GM18519 (cell line): ENCODE data around the gene KANSL2.
A peak's percentile ranks its signal among the peaks of the same experiment; 100 is the strongest.
"Not testable (repeated sequence)": the region's sequence is repeated elsewhere in the genome, so short reads cannot be mapped to it uniquely, and the experiment has no call there.

Experiments used
- ATAC-seq: cut with Tn5 transposase; IDR thresholded peaks from one replicate; pipeline ENCODE4 v1.9.1; 2021; ENCODE audit warnings: mild to moderate bottlenecking, moderate library complexity; ENCODE audit not compliant: unreplicated experiment, low FRiP score

KANSL2 gene, protein sequence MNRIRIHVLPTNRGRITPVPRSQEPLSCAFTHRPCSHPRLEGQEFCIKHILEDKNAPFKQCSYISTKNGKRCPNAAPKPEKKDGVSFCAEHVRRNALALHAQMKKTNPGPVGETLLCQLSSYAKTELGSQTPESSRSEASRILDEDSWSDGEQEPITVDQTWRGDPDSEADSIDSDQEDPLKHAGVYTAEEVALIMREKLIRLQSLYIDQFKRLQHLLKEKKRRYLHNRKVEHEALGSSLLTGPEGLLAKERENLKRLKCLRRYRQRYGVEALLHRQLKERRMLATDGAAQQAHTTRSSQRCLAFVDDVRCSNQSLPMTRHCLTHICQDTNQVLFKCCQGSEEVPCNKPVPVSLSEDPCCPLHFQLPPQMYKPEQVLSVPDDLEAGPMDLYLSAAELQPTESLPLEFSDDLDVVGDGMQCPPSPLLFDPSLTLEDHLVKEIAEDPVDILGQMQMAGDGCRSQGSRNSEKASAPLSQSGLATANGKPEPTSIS

GRCh38 chr12:48681710-48682532, at the start of gene KANSL2:
Gene KANSL2, minus strand, starts transcription at chr12:48682238. Its CDS starts 606 bp downstream, at chr12:48681632.
- ATAC-seq: peak; percentile 99

DNA sequence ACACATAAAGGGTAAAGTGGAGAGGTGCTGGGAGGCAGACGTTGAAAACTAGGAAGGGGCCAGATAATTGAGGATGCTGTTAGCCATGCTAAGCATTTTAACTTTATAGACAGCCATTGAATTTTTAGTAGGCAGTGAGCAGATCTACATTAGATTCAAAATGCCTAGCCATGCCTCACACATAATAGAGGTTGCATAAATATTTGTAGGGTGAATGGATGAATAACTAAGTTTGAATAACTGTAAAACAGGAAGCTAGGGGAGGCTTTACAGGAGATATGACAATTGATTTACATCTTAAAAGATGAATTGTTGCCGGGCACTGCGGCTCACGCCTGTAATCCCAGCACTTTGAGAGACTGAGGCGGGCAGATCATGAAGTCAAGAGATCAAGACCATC, 46.8 kb upstream of the KANSL2 start:
- no peak for ATAC-seq

- not testable (repeated sequence) for ATAC-seq
Observed at GRCh38 chr12:48720737-48721136, 38.7 kb upstream of the KANSL2 start.

DNA sequence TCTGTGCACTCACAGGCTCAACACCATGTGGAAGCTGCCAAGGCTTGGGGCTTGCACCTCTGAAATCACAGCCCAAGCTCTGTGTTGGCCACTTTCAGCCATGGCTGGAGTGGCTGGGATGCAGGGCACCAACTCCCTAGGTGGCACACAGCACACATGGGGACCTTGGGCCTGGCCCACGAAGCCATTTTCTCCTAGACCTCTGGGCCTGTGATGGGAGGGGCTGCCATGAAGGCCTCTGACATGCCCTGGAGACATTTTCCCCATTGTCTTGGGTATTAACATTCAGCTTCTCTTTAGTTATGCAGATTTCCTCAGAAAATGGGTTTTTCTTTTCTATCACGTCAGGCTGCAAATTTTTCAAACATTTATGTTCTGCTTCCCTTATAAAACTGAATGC, 38.1 kb upstream of the KANSL2 start:
- ATAC-seq: not testable (repeated sequence)

DNA sequence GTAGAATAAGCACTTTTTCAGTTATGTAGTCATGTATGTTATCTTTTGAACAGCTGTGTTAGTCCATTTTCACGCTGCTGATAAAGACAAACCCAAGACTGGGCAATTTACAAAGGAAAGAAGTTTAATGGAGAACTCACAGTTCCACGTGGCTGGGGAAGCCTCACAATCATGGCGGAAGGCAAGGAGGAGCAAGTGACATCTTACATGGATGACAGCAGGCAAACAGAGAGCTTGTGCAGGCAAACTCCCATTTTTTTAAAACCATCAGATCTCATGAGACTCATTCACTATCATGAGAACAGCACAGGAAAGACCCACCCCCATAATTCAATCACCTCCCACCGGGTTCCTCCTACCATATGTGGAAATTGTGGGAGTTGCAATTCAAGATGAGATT, 37.0 kb upstream of the KANSL2 start:
- ATAC-seq: not testable (repeated sequence)

GRCh38 chr12:48717252-48717695, 35.2 kb upstream of the KANSL2 start:
- no peak for ATAC-seq

- peak; percentile 95 for ATAC-seq
Observed at GRCh38 chr12:48716493-48717251, 34.6 kb upstream of the KANSL2 start, which contains the start of gene CCNT1. Gene CCNT1, minus strand, starts transcription at chr12:48716707. Its CDS starts 32 bp downstream, at chr12:48716675.

DNA sequence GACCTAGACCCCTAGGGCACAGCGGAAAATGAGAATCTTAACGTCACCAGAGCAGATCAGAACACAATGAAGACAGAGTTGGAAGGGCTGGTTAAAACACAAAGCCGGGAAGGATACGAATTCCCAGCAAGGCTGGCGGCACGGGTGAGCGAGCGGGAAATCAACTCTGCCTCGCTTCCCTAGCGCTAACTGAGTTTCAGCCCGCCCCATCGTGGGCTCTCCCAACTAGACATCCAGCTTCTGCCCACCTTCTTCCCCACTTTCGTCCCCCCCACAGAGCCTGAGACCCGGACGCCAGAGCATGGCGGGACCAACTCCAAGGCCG, 34.1 kb upstream of the KANSL2 start:
- no peak for ATAC-seq

GRCh38 chr12:48712209-48712608, 30.2 kb upstream of the KANSL2 start:
- no peak for ATAC-seq

- not testable (repeated sequence) for ATAC-seq
Observed at GRCh38 chr12:48698822-48699221, 16.8 kb upstream of the KANSL2 start.

GRCh38 chr12:48696626-48697025, 14.6 kb upstream of the KANSL2 start:
- ATAC-seq: no peak

DNA sequence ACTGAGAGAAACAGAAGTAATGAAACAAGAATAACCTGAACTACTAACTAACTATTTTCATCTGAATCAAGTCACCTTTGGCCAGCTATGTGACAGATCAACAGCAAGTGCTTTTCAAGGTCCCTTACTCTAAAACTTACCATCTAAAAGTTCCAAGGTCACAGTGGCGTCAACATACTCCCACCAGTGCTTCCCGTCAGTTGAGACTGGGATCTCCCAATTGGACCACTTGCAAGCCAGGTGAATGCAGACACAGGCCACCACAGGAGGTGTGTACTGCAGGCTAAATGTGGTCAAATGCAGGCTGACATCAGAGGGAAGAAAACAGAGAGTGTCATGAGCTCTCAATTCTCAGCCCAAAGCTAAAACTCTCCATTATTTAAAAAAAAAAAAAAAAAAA, 13.8 kb upstream of the KANSL2 start:
- ATAC-seq: no peak

DNA sequence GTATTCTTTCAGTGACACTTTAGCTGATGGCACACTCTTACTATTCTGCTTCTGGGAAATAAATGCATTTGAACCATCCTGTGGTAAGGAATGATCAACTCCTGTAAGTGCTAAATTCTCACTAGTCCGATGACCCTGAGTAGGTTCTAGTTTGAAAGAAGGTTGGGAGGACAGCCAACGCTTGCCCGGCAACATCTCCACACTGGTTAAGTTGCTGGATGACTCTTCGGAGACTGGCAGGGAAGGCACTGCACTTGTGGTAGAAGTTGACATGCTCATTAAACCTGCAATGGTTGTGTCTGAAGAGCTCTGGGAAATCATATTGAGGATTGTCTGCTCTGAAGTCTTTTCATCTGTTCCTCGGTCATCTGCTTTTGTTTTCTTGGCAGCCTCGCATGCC, 12.0 kb upstream of the KANSL2 start:
- no peak for ATAC-seq

DNA sequence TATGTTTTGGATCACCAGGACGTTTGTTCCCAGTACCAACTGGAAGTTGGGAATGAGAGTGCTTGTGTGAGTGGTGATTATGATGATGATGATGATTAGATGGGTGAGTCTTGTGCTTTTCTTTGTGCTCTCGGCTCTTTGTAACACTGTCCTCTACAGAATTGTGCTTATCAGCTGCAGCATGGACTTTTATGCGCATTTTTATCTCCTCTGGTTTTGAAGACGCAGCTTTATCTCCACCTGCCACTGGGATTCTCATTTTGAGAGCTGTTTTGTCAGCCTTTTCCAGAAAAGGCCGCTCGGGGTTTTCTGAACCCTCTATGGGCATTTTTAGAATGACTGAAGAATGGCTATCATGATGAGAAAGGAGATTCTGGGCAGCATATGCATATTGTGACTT, 11.5 kb upstream of the KANSL2 start:
- ATAC-seq: no peak

GRCh38 chr12:48691826-48692487, 9.9 kb upstream of the KANSL2 start:
- ATAC-seq: no peak

- no peak for ATAC-seq
Observed at GRCh38 chr12:48690990-48691389, 9.0 kb upstream of the KANSL2 start.

GRCh38 chr12:48690436-48690835, 8.4 kb upstream of the KANSL2 start:
- no peak for ATAC-seq

DNA sequence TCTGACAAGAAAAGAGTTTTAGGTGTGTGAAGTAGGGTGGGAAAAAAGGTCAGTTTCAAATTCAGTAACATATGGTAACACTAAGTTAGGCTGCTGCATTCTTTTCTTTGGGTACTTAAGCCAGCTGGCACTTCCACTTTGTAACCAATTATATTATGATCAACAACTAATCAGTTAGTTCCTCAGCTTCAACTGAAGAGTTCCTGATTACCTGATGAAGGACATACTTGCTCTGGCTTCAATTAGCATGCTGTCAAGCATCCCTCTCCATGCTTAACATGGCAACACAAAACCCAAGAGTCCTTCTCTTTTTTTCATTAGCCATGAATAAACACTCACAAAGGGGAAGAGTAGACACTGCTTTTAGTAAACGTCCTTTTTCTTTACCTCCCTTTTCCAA, 6.8 kb upstream of the KANSL2 start:
- ATAC-seq: no peak

- no peak for ATAC-seq
Observed at GRCh38 chr12:48687592-48687991, 5.6 kb upstream of the KANSL2 start.
